HG02938 (cell line): ENCODE results near the gene ASCC3.
"Not testable (repeated sequence)": the region's sequence is repeated elsewhere in the genome, so short reads cannot be mapped to it uniquely, and the experiment has no call there.

Experiments used
- ATAC-seq: cut with Tn5 transposase; IDR thresholded peaks from one replicate; pipeline ENCODE4 v1.9.1; 2021; ENCODE audit warnings: mild to moderate bottlenecking, moderate library complexity; ENCODE audit not compliant: unreplicated experiment

ASCC3 gene

GRCh38 chr6:100809346-100809745 lies 71.8 kb downstream of the ASCC3 start:
- ATAC-seq, result peak; percentile 57

DNA sequence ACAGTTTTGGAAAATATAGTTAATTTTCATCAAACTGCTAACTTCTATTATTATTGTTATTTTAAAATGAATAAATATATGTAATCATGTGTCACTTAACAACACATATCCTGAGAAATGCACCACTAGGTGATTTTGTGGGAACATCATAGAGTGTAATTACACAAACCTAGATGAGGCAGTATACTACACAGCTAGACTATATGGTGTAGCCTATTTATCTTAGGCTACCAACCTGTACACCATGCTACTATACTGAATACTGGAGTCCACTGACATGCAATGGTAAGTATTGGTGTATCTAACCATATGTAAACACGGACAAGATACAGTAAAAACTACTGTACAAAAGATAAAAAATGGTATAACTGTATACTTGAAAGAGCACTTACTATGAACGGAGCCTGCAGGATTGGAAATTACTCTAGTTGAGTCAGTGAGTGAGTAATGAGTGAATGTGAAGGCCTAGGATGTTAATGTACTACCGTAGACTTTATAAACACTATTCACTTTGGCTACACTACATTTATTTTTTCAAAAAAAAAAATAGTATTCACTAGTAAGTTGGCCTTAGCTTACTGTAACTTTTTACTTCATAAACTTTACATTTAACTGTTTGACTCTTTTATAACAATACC lies 72.4 kb downstream of the ASCC3 start:
- ATAC-seq, result no peak

DNA sequence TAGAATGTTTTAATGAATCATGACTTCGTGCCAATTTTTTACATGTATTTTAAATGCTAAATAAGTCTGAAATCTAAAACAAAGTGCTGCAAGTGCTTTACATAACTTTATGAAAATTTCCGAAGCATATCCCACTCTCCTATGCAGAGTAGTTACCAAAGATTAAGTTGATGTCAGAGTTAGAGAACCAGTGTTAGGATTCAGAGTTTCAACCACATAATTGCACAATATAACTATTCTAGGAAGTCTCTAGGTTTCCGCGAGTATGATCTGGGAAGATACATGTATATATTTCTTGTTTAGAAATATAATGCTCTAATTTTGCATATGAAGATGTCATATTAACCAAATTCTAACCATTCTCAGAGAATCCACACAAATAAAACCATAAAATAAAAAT lies 74.8 kb downstream of the ASCC3 start:
- ATAC-seq, result no peak

GRCh38 chr6:100803264-100804045 lies 77.7 kb downstream of the ASCC3 start:
- no peak for ATAC-seq

DNA sequence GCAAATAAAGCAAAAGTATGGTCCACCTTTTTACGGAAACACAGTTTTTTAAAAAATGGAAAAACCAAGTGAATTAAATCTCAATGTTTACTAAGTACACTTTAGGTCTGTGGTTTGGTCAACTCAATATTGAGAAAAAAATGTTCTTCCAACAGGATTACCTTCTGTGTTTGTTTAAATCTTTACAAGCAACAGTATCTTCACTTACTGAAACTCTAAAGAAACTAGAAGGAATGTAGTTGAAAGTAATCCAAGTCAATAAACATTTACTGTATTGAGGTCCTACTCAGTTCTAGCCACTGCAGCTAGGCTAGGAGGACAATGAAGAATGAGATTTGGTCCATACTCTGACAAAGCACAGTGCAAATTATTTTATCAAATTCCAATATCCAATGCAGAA lies 80.1 kb downstream of the ASCC3 start:
- ATAC-seq, result no peak

DNA sequence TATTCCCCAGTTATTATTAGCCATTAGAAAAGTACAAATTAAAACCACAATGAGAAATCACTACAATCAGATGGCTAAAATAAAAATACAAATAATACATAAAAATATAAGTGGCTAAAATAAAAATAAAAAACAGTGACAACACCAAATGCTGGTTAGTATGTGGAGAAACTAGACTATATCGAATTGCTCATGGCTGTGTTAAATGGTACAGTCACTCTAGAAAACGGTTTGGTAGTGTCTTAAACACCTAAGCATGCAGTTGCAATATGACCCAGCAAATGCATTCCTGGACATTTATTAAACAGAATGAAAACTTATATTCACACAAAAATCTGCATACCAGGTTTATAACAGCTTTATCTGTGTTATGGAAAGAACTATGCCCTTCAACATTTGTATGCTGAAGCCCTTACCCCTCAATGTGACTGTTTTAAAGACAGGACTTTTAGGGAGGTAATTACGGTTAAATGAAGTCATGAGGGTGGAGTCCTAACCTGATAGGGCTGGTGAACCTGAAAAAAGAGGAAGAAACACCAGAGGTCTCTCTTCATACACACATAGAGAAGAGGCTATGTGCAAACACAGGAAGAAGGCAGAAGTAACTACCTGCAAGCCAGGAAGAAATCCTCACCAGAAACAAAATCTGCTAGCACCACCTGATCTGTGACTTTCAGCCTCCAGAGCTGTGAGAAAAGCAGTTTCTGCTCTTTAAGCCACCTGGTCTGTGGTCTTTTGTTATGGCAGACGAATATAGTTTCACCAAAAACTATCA lies 84.9 kb downstream of the ASCC3 start:
- peak; percentile 93 for ATAC-seq

DNA sequence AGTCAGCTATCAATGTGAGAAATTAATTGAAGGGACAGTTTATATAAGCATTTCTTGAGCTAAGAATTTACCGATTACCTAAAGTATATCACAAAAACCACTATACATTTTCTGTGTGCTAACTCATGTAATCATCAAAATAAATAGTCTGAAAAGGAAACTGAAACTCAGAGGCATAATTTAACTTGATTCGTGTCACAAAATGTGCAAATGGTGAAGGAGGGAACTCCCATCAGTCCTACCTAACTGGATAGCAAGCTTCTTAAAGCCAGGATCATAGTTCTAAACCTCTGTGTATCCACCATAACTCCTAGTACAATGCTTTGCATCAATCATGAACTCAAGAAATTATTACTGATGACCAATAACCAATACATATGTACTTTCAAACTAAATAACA lies 91.0 kb downstream of the ASCC3 start:
- no peak for ATAC-seq

- ATAC-seq, result no peak
Measured at GRCh38 chr6:100785982-100786381, 95.1 kb downstream of the ASCC3 start.

DNA sequence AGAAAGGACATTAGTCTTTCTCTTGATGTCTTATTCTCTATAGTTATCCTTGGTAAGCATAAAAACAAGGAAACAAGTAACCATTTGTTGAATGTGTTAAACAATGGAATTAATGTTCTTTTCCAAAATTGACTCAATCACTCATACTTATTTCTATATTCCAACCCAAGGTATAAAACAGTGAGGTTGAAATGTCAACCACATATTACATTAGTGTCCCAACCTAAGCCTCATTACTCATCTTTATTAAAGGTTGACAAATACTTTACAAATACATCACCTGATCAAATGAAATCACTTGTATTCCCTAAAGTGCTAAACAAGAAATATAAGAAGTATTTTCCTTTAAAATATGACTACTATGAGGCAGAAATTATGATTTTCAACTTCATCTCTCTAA lies 100.5 kb downstream of the ASCC3 start:
- ATAC-seq, result no peak

- no peak for ATAC-seq
Measured at GRCh38 chr6:100775667-100776066, 105.5 kb downstream of the ASCC3 start.

DNA sequence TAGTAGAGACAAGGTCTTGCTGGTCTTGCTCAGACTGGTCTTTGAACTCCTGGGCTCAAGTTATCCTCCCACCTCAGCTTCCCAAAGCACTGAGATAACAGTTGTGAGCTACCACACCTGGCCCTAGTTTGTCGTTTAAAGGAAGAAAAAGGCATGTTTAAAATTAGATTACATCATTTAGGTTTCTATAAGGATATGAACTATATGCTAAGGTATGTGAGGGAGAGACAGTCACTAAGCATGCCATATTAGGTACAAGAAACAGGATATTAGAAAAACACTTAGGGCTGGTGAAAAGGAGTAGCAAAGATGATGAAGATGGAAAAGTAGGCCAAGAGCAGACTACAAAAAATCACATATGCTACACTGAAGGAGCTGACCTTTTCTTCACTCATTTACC lies 106.4 kb downstream of the ASCC3 start:
- ATAC-seq, result no peak

DNA sequence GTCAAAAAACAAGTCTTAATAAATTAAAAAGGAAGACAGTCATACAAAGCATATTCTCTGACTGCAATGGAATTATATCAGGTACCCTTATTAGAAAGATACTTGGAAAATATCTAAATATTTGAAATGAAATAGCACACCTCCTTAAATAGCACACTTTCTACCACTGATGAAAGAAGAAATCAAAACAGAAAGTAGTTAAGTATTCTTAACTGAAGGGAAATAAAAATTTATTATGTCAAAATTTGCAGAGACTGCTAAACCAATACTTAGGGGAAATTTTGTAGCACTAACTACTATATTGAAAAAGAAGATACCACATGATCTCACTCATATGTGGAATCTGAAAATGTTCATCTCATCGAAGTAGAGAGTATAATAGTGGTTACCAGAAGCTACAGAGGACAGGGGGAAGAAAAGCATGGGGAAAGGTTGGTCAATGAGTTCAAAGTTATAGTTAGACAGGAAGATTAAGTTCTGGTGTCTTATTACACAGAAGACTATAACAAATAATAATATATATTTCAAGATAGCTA lies 112.2 kb downstream of the ASCC3 start:
- peak; percentile 61 for ATAC-seq

GRCh38 chr6:100763617-100764241 lies 117.4 kb downstream of the ASCC3 start:
- ATAC-seq, result no peak

- ATAC-seq, result no peak
Measured at GRCh38 chr6:100761841-100762240, 119.3 kb downstream of the ASCC3 start.

GRCh38 chr6:100758386-100758785 lies 122.7 kb downstream of the ASCC3 start:
- not testable (repeated sequence) for ATAC-seq

GRCh38 chr6:100753421-100753820 lies 127.7 kb downstream of the ASCC3 start:
- ATAC-seq, result no peak

- ATAC-seq, result no peak
Measured at GRCh38 chr6:100751590-100751989, 129.5 kb downstream of the ASCC3 start.

DNA sequence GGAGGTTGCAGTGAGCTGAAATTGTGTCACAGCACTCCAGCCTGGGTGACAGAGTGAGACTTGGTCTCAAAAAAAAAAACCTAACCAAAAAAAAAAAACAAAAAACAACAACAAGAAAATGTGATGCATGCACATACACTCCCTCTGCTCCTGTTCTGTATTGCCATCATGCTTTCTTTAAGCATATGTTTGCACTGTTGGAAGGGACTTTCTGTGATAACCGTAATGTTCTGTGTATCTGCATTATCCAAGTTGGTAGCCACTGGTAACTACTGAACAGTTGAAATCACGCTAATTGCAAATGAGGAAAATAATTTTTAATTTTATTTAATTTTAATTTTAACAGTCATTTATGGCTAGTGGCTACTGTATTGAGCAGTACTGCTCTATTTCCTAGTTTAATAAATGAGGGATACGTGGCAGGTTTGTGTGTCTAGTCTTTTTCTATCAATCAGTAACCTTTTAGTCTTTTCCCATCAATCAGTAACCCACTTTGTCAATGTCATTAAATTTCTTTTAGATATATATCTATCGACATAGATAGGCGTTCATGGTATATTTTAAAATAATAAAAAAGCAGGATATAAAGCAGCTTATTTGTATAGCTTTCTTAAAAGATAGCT lies 135.6 kb downstream of the ASCC3 start:
- ATAC-seq, result no peak

DNA sequence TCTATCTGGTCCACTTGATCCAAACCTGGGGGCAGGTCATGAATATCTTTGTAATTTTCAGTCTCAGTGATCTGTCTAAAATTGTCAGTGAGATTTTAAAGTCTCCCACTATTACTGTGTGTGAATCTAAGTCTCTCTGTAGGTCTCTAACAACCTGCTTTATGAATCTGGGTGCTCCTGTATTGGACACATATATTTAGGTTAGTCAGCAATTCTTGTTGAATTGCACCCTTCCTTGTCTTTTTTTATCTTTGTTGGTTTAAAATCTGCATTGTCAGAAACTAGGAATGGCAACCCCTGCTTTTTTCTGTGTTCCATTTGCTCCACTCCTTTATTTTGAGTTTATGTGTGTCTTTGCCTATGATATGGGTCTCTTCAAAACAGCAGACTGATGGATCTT lies 140.7 kb downstream of the ASCC3 start:
- no peak for ATAC-seq

DNA sequence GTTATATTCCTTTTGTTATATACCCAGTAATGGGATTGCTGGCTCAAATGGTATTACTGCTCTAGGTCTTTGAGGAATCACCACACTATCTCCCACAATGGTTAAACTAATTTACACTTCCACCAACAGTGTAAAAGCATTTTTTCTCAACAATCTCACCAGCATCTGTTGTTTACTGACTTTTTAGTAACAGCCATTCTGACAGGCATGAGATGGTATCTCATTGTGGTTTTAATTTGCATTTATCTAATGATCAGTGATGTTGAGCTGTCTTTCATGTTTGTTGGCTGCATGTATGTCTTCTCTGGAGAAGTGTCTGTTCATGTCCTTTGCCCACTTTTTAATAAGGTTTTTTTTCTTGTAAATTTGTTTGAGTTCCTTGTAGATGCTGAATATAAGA lies 143.4 kb downstream of the ASCC3 start:
- not testable (repeated sequence) for ATAC-seq

- no peak for ATAC-seq
Measured at GRCh38 chr6:100731411-100731810, 149.7 kb downstream of the ASCC3 start.
